Stomach (tissue), 9 donors: ENCODE results near the gene INPP5A. TPM values are rescaled to one million over a fixed set of nuclear protein-coding genes. Genes with fewer than 3 reads are reported as not detected.

ENCODE experiments used
- DNase-seq, 2 donors: peaks; one replicate each; pipeline versions ENCODE4 v3.0.0 to v3.0.0-alpha.2; 2013 to 2019
- H3K27ac ChIP-seq, 5 donors: fragments of 200-600 bp in 4 of 5; sonication (generic) in 4 of 5; one replicate each; pipeline ENCODE4 v1.5.1; 2013 to 2019; ENCODE audit warnings: mild to moderate bottlenecking in 1 of 5, moderate library complexity in 1 of 5
- H3K27me3 ChIP-seq, 3 donors: fragments of 200-600 bp; sonication (generic); one replicate each; pipeline ENCODE4 v1.5.1; 2017 to 2019; ENCODE audit warnings: mixed run types in 1 of 3
- H3K36me3 ChIP-seq, 4 donors: fragments of 200-600 bp; sonication (generic); 1 replicate in 3 of 4; 2 replicates in 1 of 4; pipeline ENCODE4 v1.5.1; 2016 to 2019
- H3K4me1 ChIP-seq, 4 donors: fragments of 200-600 bp; sonication (generic); one replicate each; pipeline ENCODE4 v1.5.1; 2016 to 2019
- H3K4me3 ChIP-seq, 4 donors: fragments of 200-600 bp; sonication (generic) in 3 of 4; one replicate each; pipeline ENCODE4 v1.5.1; 2016 to 2019; ENCODE audit warnings: mild to moderate bottlenecking in 1 of 4
- H3K9me3 ChIP-seq, 4 donors: fragments of 200-600 bp; sonication (generic); one replicate each; pipeline ENCODE4 v1.5.1; 2016 to 2019
- EP300 ChIP-seq: sonication (generic); formaldehyde crosslinking; IDR thresholded peaks from one replicate; pipeline ENCODE4 v1.6.1; 2017; ENCODE audit warnings: antibody characterized with exemption
- POLR2A ChIP-seq, 4 donors: fragments of 450-650 bp; IDR thresholded peaks; one replicate each; pipeline ENCODE4 v1.6.1; 2016; ENCODE audit warnings: antibody characterized with exemption in 4 of 4, control low read depth in 2 of 4, mild to moderate bottlenecking in 1 of 4, moderate library complexity in 1 of 4
- POLR2AphosphoS5 ChIP-seq, 3 donors: sonication (generic); formaldehyde crosslinking; IDR thresholded peaks; one replicate each; pipeline ENCODE4 v1.6.1; 2016; ENCODE audit warnings: antibody characterized with exemption in 3 of 3
- WGBS, 5 donors: extraction: QIAGEN DNeasy Blood & Tissue Kit in 3 of 5; methylation state at CpG; one replicate each; pipeline versions ENCODE4 v1.1.5 to v1.1.7; 2013 to 2018; 5-methylcytosine and 5-hydroxymethylcytosine counted together
- intact Hi-C: fragments of 100-400 bp; cut with DNase I; formaldehyde crosslinking; loops from one replicate; pipeline ENCODE4 v1.15.1; 2023; ENCODE audit warnings: low total_unique reads
- polyA plus RNA-seq, 3 donors: library from polyadenylated mRNA; stranded (reverse); fragments of 200-250 nt; gene quantifications; one replicate each; pipeline ENCODE4 v1.2.3, GENCODE V29; 2013
- total RNA-seq, 5 donors: library from RNA; depleted of rRNA; stranded (reverse); fragments of >200 nt; gene quantifications; one replicate each; pipeline versions ENCODE4 v1.1.0 to v1.2.3, GENCODE V29; 2014 to 2016
- TF ChIP-seq, protein P1 (sequence below), 7 experiments: fragments of 450-650 bp in 4 of 7; fragments of 200-600 bp in 3 of 7; sonication (generic) in 3 of 7; IDR thresholded peaks; one replicate each; pipeline ENCODE4 v1.5.1; 2016 to 2019; ENCODE audit warnings: antibody characterized with exemption in 7 of 7, control low read depth in 2 of 7, mild to moderate bottlenecking in 1 of 7
- donor health status: healthy with polysubstance abuse.
- donor health status: Bipolar disorder and iron deficiency.
- donor health status: healthy.

The INPP5A gene
- total and polyA plus RNA-seq, 8 donors = 17.2 to 72.3 (median 31.0) TPM

DNA sequence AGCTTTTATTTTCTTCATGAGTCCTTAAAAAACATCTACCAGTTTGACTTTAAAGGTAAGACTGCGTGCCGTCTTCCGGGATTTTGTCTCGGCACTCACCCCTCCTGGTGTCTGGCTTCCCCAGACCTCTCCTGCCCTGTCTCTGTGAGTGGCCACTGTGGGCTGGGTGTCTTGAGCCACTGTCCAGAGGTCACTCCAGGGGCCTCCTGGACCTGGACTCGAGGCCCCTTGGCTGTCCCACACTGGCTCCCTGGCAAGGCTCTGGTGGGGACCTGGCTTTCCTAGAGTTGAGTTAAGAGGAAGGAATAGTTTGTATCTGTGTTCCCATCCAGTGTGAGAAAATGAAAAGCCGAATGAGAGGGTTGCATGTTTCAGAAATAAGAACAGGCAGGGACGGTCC, 152.8 kb downstream of the INPP5A start:
- Histone ChIP-seq H3K4me3 (no peak overlapping the region), H3K9me3 (no peaks in the 10 kb centered on the region), H3K4me1 (peaks cover 7 to 23% (median 11%) of the 10 kb centered on the region in 4 donors), H3K27ac (no peak overlapping the region), H3K36me3 (peaks cover 4 to 25% (median 16%) of the 10 kb centered on the region in 4 donors), H3K27me3 (no peaks in the 10 kb centered on the region)
- TF ChIP-seq EP300 = no peak
- TF ChIP-seq POLR2A (IDR thresholded peaks at IDR 0.05) = no peak
- TF ChIP-seq POLR2AphosphoS5 (IDR thresholded peaks at IDR 0.05) = no peak
- TF ChIP-seq, protein P1, sequence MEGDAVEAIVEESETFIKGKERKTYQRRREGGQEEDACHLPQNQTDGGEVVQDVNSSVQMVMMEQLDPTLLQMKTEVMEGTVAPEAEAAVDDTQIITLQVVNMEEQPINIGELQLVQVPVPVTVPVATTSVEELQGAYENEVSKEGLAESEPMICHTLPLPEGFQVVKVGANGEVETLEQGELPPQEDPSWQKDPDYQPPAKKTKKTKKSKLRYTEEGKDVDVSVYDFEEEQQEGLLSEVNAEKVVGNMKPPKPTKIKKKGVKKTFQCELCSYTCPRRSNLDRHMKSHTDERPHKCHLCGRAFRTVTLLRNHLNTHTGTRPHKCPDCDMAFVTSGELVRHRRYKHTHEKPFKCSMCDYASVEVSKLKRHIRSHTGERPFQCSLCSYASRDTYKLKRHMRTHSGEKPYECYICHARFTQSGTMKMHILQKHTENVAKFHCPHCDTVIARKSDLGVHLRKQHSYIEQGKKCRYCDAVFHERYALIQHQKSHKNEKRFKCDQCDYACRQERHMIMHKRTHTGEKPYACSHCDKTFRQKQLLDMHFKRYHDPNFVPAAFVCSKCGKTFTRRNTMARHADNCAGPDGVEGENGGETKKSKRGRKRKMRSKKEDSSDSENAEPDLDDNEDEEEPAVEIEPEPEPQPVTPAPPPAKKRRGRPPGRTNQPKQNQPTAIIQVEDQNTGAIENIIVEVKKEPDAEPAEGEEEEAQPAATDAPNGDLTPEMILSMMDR (IDR thresholded peaks at IDR 0.05) = no peak
- 96 to 98% (median 97%) methylated on average over 7 of the region's 7 CpGs for WGBS, 5 donors
- intact Hi-C loops = no loop called here
- DNase-seq = no peak

- intact Hi-C loops = no loop called here
These were observed 153.4 kb downstream of the INPP5A start for GRCh38 chr10:132690821-132691610.

DNA sequence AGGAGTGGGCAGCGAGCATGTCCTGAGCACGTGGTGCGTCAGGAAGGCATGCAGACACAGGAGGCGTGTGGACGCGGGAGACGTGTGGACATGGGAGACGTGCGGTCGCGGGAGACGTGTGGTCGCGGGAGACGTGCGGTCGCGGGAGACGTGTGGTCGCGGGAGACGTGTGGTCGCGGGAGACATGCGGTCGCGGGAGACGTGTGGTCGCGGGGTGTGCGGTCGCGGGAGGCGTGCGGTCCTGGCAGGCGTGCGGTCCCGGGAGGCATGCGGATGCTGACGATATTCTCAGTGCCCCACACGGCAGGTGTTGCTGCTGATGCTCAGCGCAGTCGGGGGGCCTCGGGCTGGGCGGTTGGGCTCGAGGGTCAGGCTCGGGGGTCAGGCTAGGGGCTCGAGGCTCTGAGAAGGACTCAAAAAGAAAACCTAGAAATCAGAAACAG, 154.1 kb downstream of the INPP5A start:
- no peaks in the 10 kb centered on the region for H3K9me3 ChIP-seq

More at GRCh38 chr10:132690821-132691610, 153.4 kb downstream of the INPP5A start:
- H3K4me3 ChIP-seq = no peak overlapping the region
- H3K36me3 ChIP-seq = peaks cover 4 to 25% (median 16%) of the 10 kb centered on the region in 4 donors
- TF ChIP-seq POLR2AphosphoS5 (IDR thresholded peaks at IDR 0.05) (no peak), EP300 (no peak), POLR2A (IDR thresholded peaks at IDR 0.05) (no peak)
- TF ChIP-seq, protein P1 (IDR thresholded peaks at IDR 0.05) = no peak
- H3K4me1 ChIP-seq = peaks cover 4 to 17% (median 7%) of the 10 kb centered on the region in 4 donors
- H3K27ac ChIP-seq = no peak overlapping the region
- DNase-seq = no peak
- no peaks in the 10 kb centered on the region for H3K27me3 ChIP-seq
- no peaks in the 10 kb centered on the region for H3K9me3 ChIP-seq
- WGBS, 5 donors = 95 to 98% (median 97%) methylated on average over 44 to 56 of the region's 56 CpGs

GRCh38 chr10:132692311-132692710, 154.7 kb downstream of the INPP5A start:
- WGBS, 5 donors = 54 to 78% (median 69%) methylated on average over 2 of the region's 2 CpGs
- DNase-seq = no peak
- no peaks in the 10 kb centered on the region for H3K9me3 ChIP-seq

More for the DNA sequence above, 154.1 kb downstream of the INPP5A start:
- TF ChIP-seq, protein P1 (IDR thresholded peaks at IDR 0.05) = no peak
- no peak for TF ChIP-seq EP300
- no peak for TF ChIP-seq POLR2AphosphoS5 (IDR thresholded peaks at IDR 0.05)
- no peak for TF ChIP-seq POLR2A (IDR thresholded peaks at IDR 0.05)
- H3K4me3 ChIP-seq = no peak overlapping the region
- H3K36me3 ChIP-seq = peaks cover 4 to 29% (median 17%) of the 10 kb centered on the region in 4 donors
- H3K27me3 ChIP-seq = no peaks in the 10 kb centered on the region
- no peak overlapping the region for H3K27ac ChIP-seq
- H3K4me1 ChIP-seq = peaks cover 0 to 10% (median under 1%) of the 10 kb centered on the region in 4 donors
- DNase-seq = no peak
- intact Hi-C loops = no loop called here
- 96 to 98% (median 97%) methylated on average over 48 of the region's 48 CpGs for WGBS, 5 donors

More at GRCh38 chr10:132692311-132692710, 154.7 kb downstream of the INPP5A start:
- H3K36me3 ChIP-seq = peaks cover 4 to 35% (median 20%) of the 10 kb centered on the region in 4 donors
- H3K27ac ChIP-seq = no peak overlapping the region
- H3K27me3 ChIP-seq = no peaks in the 10 kb centered on the region
- H3K4me1 ChIP-seq = peaks cover 0 to 4% (median 0%) of the 10 kb centered on the region in 4 donors
- no peak overlapping the region for H3K4me3 ChIP-seq
- intact Hi-C loops = no loop called here
- TF ChIP-seq POLR2AphosphoS5 (IDR thresholded peaks at IDR 0.05) (no peak), EP300 (no peak), POLR2A (IDR thresholded peaks at IDR 0.05) (no peak)
- TF ChIP-seq, protein P1 (IDR thresholded peaks at IDR 0.05) = no peak
